Measurements from ENCODE around the gene PDSS2.

The PDSS2 gene

DNA sequence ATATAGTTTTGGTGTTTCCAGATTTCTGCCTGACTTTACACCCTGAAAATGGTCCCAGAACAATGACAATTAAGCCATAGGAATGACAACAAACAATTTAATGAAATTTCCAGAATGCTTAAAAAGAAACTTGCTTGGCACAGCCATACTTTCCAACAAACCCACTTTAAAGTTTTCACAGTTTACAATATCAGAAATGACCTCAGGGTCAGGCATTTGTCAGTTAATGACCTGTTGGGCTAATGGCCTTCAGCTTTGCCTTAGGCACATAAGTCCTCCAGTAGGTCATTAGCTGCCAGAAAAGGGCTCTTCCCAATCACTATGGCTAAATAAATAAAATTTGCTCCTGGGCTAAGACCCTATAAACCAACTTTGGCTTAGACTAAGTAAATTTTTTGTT, 199.4 kb downstream of the PDSS2 start:
- peak in 1 of 3 experiments; percentile 16 for DNase-seq

DNA sequence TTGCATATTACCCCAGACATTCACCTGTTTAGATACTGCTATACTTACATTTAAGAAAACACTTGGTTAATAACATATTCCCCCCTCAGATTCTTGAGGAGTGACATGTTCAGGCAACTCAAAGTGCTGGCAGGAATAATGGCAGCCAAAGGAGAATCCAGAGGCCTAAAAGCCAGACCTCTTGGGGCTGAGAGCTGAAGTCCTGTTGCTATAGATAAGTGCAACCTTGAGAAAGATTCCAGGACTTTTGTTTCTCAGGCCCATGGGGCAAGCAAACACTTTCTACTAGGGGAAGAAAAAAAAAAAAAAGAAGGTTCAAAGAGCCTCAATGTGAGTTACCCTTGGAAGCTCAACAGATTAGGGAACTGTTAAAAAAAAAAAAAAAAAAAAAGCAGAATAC, 211.2 kb downstream of the PDSS2 start:
- DNase-seq: no peak

GRCh38 chr6:107246972-107247615, 212.3 kb downstream of the PDSS2 start:
- peak in 1 of 3 experiments; percentile 15 for DNase-seq

GRCh38 chr6:107246249-107246971, 213.0 kb downstream of the PDSS2 start:
- no peak for DNase-seq

GRCh38 chr6:107244742-107245480, 214.5 kb downstream of the PDSS2 start:
- DNase-seq: no peak

- no peak for DNase-seq
Measured at GRCh38 chr6:107244082-107244741, 215.2 kb downstream of the PDSS2 start.

GRCh38 chr6:107243471-107243870, 215.9 kb downstream of the PDSS2 start:
- DNase-seq: no peak

DNA sequence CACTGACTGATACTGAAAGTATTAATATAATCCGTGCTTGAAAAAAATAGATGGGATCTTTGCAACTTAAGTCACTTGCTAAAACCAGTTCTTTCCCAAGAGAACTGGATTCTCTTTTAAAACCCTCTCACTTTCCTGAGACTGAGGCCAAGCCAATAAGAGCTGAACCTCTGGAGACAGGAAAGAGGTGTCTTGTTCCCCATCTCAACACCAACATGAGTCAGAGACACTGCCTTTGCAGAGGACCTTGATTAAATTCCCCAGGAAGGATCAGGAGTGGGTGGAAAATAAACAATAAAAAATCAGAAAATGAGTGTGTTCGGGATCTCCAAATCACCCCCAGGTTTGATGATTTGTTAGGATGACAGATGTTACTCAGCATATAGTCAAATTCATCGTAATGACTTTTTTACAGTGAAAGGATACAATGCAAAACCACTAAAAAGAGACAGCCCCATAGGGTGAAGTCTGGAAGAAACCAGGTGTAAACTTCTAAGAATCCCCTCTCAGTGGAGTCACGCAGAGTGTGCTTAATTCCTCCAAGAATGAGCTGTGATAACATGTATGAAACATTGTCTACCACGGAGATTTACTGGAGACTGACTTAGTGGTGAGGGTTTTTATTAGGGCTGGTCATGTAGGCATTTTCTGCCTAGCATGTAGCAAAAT, 221.2 kb downstream of the PDSS2 start:
- DNase-seq: no peak

DNA sequence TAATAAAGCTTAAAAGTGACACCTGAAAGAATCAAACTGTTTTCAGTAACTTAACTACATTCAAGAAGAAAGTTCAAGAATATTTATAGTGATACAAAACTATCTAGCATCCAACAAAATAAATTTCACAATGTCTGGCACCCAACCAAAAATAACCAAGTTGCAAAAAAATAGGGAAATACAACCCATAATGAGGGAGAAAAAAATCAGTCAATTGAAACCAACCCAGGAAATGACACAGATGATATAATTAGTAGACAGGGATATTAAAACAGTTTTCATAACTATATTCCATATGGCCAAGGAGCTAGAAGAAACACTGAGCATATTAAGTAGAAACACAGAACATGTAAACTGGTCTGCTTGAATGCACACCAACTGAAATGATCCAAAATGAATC, 223.9 kb downstream of the PDSS2 start:
- DNase-seq: no peak

- DNase-seq: no peak
Measured at GRCh38 chr6:107235007-107235406, 224.4 kb downstream of the PDSS2 start.

DNA sequence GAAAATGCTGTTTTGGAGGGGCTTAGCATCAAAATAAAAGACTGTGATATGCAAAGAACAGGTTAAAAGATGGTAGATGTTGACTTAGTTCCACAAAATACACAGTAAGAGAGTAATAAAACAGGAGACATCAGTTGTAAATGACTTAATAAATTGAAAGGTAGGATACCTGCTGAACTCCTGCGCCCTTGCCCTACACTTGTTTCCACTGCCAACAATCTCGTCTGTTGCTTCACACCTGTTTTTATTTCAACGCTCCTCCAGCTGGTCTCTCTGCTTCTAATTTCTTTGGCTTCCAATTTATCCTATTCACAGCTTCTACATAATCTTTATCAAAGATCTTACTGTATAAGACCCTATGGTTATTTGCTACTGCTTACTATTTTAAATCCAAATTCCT, 228.1 kb downstream of the PDSS2 start:
- peak in 1 of 3 experiments; percentile 21 for DNase-seq

DNA sequence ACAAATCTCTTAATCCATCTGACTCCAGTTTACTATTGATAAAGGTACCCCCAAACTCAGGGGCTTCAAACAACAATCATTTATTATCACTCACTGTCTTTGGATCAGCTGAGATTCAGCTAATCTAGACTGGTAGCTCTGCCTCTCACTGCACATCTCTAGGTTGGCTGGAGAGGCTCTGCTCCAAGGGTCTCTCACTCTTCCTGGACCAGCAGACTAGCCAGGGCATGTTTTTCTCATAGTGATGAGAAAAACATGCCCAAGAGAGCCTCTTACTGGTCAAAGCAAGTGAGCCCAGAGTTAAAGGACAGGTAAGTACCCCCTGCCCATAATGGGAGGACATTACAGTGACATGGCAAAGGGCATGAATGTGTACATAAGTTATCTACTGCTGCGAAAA, 228.9 kb downstream of the PDSS2 start:
- DNase-seq: no peak

DNA sequence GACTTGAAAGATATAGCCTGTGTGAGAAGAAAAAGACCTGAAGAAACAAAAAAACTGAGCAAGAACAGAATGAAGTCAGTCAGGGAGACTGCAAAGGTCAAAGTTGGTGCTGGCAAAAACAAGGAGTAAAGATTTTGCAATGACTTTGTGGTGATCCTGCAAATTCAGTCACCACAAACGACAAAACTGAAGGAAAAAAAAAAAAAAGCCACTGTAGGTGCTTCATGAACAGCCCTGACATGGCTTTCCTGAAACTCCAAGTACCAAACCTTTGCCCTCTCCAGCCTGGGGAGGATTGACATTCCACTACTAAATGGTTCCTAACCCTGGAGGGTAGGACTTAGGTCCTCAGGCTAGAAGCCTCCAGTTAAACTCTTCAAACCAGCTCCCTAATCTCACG, 229.3 kb downstream of the PDSS2 start:
- DNase-seq: no peak

DNA sequence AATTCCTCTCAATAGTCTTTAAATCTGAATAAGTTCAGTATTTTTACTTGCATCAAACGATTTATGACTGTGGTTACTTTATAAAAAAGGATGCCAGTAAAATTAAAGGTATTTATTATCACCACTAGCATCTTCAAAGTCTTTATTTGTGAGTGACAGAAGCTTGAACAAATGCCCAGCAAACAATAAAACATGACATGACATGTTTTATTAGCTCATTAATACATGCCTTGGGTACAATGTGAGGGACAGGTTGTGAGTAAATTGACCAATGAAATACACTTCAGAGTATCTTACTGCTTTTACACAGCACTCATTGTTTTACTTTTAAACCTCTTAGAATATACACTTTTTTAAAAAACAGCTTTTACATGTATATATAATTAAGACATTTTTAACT, 230.6 kb downstream of the PDSS2 start:
- DNase-seq: peak in 1 of 3 experiments; percentile 70

DNA sequence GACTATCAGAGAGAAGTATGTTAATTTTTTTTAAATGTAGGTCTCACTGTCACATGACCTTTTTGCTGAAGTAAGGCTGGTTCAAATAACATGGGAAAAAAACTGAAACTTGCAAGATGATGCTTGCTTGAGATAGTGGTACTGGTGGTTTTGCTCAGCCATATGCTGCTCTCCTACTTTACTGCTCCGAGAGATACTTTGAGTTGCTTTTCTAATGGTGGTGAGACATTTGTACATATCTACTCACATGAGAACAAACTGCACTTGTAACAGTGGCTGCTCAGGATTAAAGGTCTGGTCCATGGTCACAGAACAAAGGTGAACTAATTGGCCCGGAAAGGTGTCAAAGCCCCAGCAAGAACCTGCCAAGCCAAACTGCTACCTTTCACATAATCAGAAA, 237.8 kb downstream of the PDSS2 start:
- DNase-seq: no peak

DNA sequence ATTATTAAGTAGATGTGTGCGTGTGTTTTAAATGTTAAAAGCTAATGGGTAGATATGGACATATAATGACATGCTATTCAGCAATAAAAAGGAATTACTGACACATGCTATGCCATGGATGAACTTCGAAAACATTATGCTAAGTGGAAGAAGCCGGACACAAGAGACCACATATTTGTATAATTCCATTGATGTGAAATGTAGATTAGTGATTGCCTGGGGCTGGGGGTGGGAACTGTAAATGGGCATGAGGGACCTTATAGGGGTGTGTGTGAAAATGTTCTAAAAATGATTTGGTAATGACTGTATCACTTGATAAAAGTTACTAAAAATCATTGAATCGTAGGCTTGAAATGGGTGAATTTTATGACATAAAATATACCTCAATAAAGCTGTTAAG, 239.5 kb downstream of the PDSS2 start:
- DNase-seq: no peak

GRCh38 chr6:107218142-107218541, 241.2 kb downstream of the PDSS2 start:
- no peak for DNase-seq

- peak in 1 of 3 experiments; percentile 13 for DNase-seq
Measured at GRCh38 chr6:107217248-107217647, 242.1 kb downstream of the PDSS2 start.

GRCh38 chr6:107216197-107216933, 243.0 kb downstream of the PDSS2 start:
- DNase-seq: no peak

- DNase-seq: no peak
Measured at GRCh38 chr6:107215334-107215733, 244.0 kb downstream of the PDSS2 start.

GRCh38 chr6:107214655-107215054, 244.7 kb downstream of the PDSS2 start:
- DNase-seq: no peak

All from NCI-H1417 (cell line).